BJ (cell line): ENCODE measurements around the gene PLEKHA7. TPM values are rescaled to one million over a fixed set of nuclear protein-coding genes. Genes with fewer than 3 reads are reported as not detected.
"Not testable (repeated sequence)": the region's sequence is repeated elsewhere in the genome, so short reads cannot be mapped to it uniquely, and the experiment has no call there.

Experiments
- CTCF ChIA-PET: fragments of 350-600 bp; formaldehyde crosslinking; extraction: SDS; loops from one replicate; lab custom pipeline; 2021; ENCODE audit warnings: antibody characterized with exemption, inconsistent platforms; lab: Yijun Ruan, JAX
- POLR2A ChIA-PET: fragments of 300-600 bp; sonication (Branson Sonifier 250); formaldehyde crosslinking; extraction: SDS; loops from one replicate; lab custom pipeline; 2021; ENCODE audit warnings: antibody characterized with exemption; lab: Charles Lee
- DNase-seq: peaks from one replicate; pipeline ENCODE4 v3.0.0-alpha.2; 2011; ENCODE audit warnings: low read depth
- H3K27me3 ChIP-seq: 2 replicates; pipeline ENCODE4 v1.6.0; 2011; ENCODE audit warnings: low read length; ENCODE audit not compliant: control insufficient read depth, insufficient read depth
- H3K36me3 ChIP-seq: 2 replicates; pipeline ENCODE4 v1.5.1; 2011; ENCODE audit warnings: low read length; ENCODE audit not compliant: control insufficient read depth, insufficient read depth
- H3K4me3 ChIP-seq: 2 replicates; pipeline ENCODE4 v1.5.1; 2011; ENCODE audit warnings: low read depth, mild to moderate bottlenecking, control low read depth, low read length
- polyA minus RNA-seq: library from RNA; depleted of rRNA, polyadenylated mRNA; stranded (reverse); fragments of >200 nt; gene quantifications from 2 replicates; pipeline ENCODE4 v1.2.3, GENCODE V29; 2011; rRNA and poly(A)+ RNA removed
- polyA plus RNA-seq: library from polyadenylated mRNA; depleted of rRNA; stranded (reverse); fragments of >200 nt; gene quantifications from 2 replicates; pipeline ENCODE4 v1.2.3, GENCODE V29; 2011; rRNA removed
- TF ChIP-seq, protein P1 (sequence below): IDR thresholded peaks from 2 replicates; pipeline ENCODE4 v1.5.1; 2011; ENCODE audit warnings: low read depth, mild to moderate bottlenecking, control low read depth, inconsistent platforms, low read length, moderate library complexity; ENCODE audit not compliant: insufficient read depth

The PLEKHA7 gene
- 0.04 and 0.07 TPM in 2 replicates for polyA plus RNA-seq
- polyA minus RNA-seq, result not detected in 2 replicates

DNA sequence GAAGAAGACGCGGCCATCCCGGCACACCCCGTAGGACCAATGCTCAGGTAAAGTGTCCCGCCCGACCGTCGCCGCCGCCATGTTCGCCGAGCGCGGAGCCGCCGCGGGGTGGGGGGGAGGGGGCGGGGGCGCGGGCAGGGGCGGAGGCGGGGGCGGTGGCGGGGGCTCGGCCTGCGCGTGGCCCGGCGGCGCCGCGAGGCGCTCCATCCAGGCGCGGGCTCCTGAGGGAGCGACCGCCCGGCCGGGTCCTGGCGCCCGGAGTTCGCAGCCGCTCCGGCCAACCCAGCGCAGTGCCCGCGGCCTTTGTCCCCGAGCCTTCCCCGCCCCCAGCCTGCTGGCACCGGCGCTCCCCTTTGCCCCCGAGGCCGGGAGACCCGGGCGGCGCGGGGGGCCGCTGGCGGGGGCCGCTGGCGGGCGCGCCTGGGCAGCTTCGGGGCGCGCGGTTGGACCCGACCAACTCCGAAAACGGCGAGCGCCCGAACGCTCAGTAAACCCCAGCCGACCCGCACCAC, at the start of gene PLEKHA7:
Gene PLEKHA7, minus strand, starts transcription at position 94 of the 512 bp plus-strand sequence. Its CDS starts 13 bp downstream, at position 81.
- ChIA-PET CTCF (interaction anchor here (0.6 kb wide), 1 partner anchor 132 kb away, joined by 3 read pairs; no protein-coding TSS in a partner anchor), POLR2A (no interaction called here)
- TF ChIP-seq, protein P1, sequence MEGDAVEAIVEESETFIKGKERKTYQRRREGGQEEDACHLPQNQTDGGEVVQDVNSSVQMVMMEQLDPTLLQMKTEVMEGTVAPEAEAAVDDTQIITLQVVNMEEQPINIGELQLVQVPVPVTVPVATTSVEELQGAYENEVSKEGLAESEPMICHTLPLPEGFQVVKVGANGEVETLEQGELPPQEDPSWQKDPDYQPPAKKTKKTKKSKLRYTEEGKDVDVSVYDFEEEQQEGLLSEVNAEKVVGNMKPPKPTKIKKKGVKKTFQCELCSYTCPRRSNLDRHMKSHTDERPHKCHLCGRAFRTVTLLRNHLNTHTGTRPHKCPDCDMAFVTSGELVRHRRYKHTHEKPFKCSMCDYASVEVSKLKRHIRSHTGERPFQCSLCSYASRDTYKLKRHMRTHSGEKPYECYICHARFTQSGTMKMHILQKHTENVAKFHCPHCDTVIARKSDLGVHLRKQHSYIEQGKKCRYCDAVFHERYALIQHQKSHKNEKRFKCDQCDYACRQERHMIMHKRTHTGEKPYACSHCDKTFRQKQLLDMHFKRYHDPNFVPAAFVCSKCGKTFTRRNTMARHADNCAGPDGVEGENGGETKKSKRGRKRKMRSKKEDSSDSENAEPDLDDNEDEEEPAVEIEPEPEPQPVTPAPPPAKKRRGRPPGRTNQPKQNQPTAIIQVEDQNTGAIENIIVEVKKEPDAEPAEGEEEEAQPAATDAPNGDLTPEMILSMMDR, result no peak
- no peak for DNase-seq
- peaks cover 29% of the 10 kb centered on the region for H3K27me3 ChIP-seq
- no peaks in the 10 kb centered on the region for H3K36me3 ChIP-seq
- peak within 1 kb of the TSS; percentile 19 for H3K4me3 ChIP-seq

- Histone ChIP-seq H3K36me3 (no peaks in the 10 kb centered on the region), H3K27me3 (no peaks in the 10 kb centered on the region), H3K4me3 (no peak overlapping the region)
- ChIA-PET CTCF (interaction anchor here (0.5 to 4.1 kb wide), 20 partner anchors 9 to 278 kb away, joined by 3 to 73 read pairs (median 4); no protein-coding TSS in a partner anchor), POLR2A (no interaction called here)
- TF ChIP-seq, protein P1, result peak; percentile 87
- no peak for DNase-seq
Measured at GRCh38 chr11:17063171-17064002, 49.2 kb upstream of the PLEKHA7 start.

GRCh38 chr11:17051146-17051545, 36.9 kb upstream of the PLEKHA7 start:
- H3K27me3 ChIP-seq, POLR2A ChIA-PET, DNase-seq, H3K4me3 ChIP-seq, CTCF ChIA-PET, H3K36me3 ChIP-seq: not testable (repeated sequence)

DNA sequence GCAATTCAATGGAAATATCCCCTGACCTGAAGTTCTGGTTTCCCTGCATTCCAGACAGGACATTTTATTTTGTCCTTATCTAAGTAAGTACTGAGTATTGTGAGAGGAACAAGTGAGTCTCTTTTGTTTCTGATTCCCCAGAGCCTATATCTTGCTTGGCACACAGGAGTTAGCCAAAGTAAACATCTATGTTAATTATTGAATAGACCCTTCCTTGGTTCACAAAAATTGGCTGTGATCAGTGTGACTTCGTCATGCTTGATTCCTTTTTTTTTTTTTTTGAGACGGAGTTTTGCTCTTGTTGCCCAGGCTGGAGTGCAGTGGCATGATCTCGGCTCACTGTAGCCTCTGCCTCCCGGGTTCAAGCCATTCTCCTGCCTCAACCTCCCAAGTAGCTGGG, 34.3 kb upstream of the PLEKHA7 start:
- H3K4me3 ChIP-seq, POLR2A ChIA-PET, DNase-seq, H3K27me3 ChIP-seq, H3K36me3 ChIP-seq, CTCF ChIA-PET: not testable (repeated sequence)

DNA sequence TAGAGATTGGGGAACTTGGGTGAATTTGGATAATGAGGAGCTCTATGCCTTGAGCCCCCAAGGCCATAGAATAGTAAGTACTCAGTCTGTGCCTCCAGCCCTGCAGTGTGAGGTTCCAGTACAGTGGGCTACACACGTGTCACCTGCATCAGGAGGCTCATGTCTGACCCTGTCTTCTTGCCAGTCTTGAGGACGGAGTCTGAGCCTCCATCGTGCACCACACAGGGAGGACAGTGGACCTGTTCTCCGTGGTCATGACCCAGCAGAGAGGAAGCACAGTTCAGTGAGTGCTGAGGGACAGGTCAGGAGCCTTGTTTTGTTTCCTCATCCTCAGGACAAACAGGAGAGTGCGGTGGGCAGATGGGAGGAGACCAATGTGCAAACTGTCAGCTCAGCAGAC, 32.5 kb upstream of the PLEKHA7 start:
- TF ChIP-seq, protein P1, result no peak
- no peaks in the 10 kb centered on the region for H3K36me3 ChIP-seq
- no peak for DNase-seq
- H3K4me3 ChIP-seq, result no peak overlapping the region
- H3K27me3 ChIP-seq, result no peaks in the 10 kb centered on the region
- ChIA-PET POLR2A (no interaction called here), CTCF (interaction anchor here (0.6 kb wide), 1 partner anchor 21 kb away, joined by 3 read pairs; no protein-coding TSS in a partner anchor)
